Activated CD4-positive, alpha-beta T cell treated with anti-CD3 and anti-CD28 coated beads, Interleukin-2, amount 50 U/mL, for 48 hours (primary cell): ENCODE results near the gene AAMP.
"Not testable (repeated sequence)": the region's sequence is repeated elsewhere in the genome, so short reads cannot be mapped to it uniquely, and the experiment has no call there.

Experiments
- DNase-seq, 2 experiments: peaks; one replicate each; pipeline ENCODE4 v3.0.0-alpha.2; 2020

AAMP gene

GRCh38 chr2:218269900-218270720 lies at the start of gene AAMP, which contains the start of gene PNKD:
Gene AAMP (minus strand): TSS chr2:218270137. CDS start chr2:218270086, 51 bp downstream.
Gene PNKD (plus strand): TSS chr2:218270519. CDS start chr2:218270536, 17 bp downstream.
- DNase-seq, result peak; percentile 100

DNA sequence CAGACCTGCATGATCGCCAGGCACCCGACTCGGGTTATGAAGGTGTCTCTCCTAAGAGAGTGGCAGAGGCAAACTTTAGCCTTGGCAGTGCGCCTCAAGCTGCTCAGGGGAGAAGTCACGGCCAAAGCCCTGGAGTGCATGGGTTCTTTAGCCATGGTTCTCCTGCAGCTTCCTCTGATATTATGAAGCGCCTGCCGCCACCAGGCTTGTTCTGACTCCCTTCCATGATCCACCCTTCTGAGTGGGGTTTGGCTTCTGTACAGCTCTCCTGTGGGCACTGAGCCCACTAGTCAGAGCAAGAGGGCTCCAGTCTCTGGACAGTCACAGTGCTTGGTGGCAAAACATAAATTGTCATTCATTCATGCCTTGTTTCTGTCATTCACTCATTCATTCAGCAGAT lies 48.3 kb upstream of the AAMP start:
- no peak for DNase-seq

- no peak for DNase-seq
Observed at GRCh38 chr2:218317835-218318234, 47.9 kb upstream of the AAMP start.

GRCh38 chr2:218317303-218317630 lies 47.3 kb upstream of the AAMP start:
- no peak for DNase-seq

GRCh38 chr2:218315397-218315796 lies 45.5 kb upstream of the AAMP start:
- no peak for DNase-seq

DNA sequence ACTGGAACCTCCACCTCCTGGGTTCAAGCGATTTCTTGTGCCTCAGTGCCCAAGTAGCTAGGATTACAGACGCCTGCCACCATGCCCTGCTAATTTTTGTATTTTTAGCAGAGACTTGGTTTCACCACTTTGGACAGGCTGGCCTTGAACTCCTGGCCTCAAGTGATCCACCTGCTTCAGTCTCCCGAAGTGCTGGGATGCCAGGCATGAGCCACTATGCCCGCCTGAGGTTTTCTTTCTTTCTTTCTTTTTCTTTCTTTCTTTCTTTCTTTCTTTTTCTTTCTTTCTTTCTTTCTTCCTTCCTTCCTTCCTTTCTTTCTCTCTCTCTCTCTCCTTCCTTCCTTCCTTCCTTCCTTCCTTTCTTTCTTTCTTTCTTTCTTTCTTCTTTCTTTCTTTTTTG lies 44.8 kb upstream of the AAMP start:
- DNase-seq, result not testable (repeated sequence)

DNA sequence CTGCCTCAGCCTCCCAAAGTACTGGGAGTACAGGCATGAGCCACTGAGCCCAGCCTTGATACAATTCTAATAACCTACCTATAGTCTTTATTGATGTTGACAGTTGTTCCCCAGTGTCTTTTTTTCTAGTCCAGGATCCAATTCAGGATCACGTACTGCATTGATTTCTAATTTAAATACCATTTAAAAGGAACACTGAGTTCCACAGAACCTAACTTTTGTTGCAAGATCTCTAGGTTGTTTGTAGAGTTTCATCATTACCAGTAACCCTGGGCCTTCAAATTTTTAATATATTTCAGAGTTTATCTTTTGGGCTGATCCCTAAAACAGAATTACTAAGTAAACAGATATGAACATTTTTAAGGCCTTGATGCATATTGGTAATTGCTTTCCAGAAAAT lies 43.4 kb upstream of the AAMP start:
- DNase-seq, result no peak

GRCh38 chr2:218312267-218312756 lies 42.4 kb upstream of the AAMP start:
- no peak for DNase-seq

DNA sequence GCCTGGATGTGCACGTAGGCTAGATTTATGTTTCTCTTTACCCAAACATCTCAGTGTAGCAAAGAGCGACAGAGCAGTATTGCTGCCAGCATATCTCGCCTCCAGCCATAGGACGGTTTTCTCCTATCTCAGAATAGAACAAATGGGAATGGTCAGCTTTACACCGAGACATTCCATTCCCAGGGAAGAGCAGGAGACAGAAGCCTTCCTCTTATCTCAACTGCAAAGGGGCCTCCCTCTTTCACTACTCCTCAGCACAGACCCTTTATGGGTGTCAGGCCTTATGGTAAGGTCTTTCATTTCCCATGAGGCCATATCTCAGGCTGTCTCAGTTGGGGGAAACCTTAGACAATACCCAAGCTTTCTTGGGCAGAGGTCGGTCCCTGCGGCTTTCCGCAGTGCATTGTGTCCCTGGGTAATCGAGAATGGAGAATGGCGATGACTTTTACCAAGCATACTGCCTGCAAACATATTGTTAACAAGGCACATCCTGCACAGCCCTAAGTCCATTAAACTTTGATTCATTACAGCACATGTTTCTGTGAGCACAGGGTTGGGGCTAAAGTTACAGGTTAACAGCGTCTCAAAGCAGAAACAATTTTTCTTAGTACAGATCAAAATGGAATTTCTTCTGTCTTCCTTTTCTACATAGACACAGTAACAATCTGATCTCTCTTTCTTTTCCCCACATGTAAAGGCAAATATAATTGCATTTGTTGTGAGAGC lies 41.8 kb upstream of the AAMP start:
- not testable (repeated sequence) for DNase-seq

DNA sequence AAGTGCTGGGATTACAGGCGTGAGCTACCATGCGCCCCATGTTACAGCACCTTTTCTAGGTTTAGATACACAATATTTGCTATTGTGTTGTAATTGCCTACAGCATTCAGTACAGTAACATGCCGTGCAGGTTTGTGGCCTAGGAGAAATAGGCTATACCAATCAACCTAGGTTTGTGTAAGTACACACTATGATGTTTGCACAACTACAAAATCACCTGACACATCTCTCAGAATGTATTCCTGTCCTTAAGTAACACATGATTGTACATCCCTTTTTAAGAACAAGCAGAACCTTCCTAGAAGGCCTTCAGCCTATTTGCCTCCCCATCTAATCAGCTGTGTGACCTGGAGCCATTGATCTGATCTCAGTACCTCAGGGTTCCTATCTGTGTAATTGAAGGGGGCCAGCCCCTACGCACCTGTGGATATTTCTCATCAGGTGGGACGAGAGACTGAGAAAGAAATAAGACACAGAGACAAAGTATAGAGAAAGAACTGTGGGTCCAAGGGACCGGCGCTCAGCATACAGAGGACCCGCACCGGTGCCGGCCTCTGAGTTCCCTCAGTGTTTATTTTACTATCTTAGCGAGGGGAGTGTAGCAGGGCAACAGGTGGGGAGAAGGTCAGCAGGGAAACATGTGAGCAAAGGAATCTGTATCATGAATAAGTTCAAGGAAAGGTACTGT lies 41.1 kb upstream of the AAMP start:
- no peak for DNase-seq

GRCh38 chr2:218307415-218308090 lies 37.6 kb upstream of the AAMP start:
- no peak for DNase-seq

GRCh38 chr2:218306184-218306920 lies 36.4 kb upstream of the AAMP start:
- DNase-seq, result no peak

- DNase-seq, result no peak
Observed at GRCh38 chr2:218305383-218305782, 35.4 kb upstream of the AAMP start.

- peak; percentile 92 to 94 for DNase-seq
Observed at GRCh38 chr2:218301176-218301819, 31.4 kb upstream of the AAMP start.

DNA sequence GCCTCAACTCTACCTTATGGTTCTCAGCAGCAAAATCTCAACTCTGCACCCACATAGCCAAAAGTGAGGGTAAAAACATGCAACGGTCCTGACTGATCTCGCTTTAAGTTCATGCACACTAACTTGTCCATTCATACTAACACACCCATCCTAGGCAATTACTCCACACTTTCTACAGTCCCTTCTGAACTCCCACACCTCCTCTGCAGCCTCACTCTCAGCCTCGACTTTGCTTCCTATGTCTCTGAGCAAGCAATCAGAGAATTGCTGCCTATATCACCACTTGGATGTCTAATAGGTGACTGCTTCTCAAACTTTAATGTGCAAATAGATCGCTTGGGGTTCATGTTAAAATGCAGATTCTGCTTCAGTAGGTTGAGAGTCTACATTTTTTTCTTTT lies 30.2 kb upstream of the AAMP start:
- DNase-seq, result no peak

GRCh38 chr2:218298314-218298875 lies 28.5 kb upstream of the AAMP start:
- no peak for DNase-seq

- no peak for DNase-seq
Observed at GRCh38 chr2:218296847-218297246, 26.9 kb upstream of the AAMP start.

DNA sequence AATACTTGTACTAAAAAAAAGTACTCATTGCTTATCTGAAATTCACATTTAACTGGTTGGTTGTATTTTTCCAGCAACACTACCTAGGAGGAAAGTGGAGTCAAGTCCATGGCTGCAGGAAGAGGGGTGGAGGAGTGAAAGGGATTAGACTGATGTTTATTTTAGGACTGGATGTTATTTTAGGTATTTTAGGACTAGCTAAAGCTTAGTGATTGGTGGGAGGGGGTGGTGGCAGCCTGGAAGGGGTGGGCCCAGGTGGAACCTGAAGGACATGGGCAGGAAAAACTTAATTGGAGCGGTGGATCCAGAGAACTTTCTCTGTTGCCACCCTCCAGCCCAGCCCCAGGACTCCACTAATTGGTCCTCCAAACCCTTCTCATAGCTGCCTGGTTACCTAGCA lies 26.3 kb upstream of the AAMP start:
- DNase-seq, result no peak

GRCh38 chr2:218295029-218295428 lies 25.1 kb upstream of the AAMP start:
- no peak for DNase-seq

- no peak for DNase-seq
Observed at GRCh38 chr2:218294430-218295022, 24.6 kb upstream of the AAMP start.
